Measurements from ENCODE around the gene SLC25A12. TPM values are rescaled to one million over a fixed set of nuclear protein-coding genes. Genes with fewer than 3 reads are reported as not detected.
"Not testable (repeated sequence)": the region's sequence is repeated elsewhere in the genome, so short reads cannot be mapped to it uniquely, and the experiment has no call there.

SLC25A12 gene
- polyA plus RNA-seq, 1 experiment, result 16.3 TPM

DNA sequence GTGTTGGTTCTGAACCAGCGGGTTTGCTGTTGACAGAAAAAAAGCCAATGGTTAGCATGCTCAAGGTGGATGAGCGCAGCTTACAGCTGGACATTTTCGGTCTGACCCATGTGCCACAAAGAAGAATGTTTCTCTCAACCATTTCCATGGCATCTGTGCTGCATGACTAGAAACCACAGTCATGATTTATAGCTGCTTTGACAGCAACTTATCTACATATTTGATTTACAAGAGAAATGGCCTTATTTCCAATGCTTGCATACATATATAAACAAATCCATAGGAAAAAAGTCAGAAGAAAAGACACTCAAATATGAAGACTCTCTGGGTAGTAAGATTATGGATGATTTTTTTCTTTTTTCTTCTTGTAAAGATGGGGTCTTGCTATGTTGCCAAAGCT is 108.6 kb downstream of the SLC25A12 start:
- DNase-seq (ENCODE audit: low read depth), result no peak
- H3K27me3 ChIP-seq (ENCODE audit: control insufficient read depth, insufficient read depth, low read length), result no peaks in the 10 kb centered on the region
- peaks cover 4% of the 10 kb centered on the region for H3K36me3 ChIP-seq (ENCODE audit: control insufficient read depth, insufficient read depth, low read length)
- POLR2A ChIA-PET, result no interaction called here
- TF ChIP-seq, protein P1, sequence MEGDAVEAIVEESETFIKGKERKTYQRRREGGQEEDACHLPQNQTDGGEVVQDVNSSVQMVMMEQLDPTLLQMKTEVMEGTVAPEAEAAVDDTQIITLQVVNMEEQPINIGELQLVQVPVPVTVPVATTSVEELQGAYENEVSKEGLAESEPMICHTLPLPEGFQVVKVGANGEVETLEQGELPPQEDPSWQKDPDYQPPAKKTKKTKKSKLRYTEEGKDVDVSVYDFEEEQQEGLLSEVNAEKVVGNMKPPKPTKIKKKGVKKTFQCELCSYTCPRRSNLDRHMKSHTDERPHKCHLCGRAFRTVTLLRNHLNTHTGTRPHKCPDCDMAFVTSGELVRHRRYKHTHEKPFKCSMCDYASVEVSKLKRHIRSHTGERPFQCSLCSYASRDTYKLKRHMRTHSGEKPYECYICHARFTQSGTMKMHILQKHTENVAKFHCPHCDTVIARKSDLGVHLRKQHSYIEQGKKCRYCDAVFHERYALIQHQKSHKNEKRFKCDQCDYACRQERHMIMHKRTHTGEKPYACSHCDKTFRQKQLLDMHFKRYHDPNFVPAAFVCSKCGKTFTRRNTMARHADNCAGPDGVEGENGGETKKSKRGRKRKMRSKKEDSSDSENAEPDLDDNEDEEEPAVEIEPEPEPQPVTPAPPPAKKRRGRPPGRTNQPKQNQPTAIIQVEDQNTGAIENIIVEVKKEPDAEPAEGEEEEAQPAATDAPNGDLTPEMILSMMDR (IDR thresholded peaks at IDR 0.05; ENCODE audit: insufficient read depth, low read depth, low read length), result no peak
- no peak overlapping the region for H3K4me3 ChIP-seq (ENCODE audit: low read depth, low read length)
- CTCF ChIA-PET, result no interaction called here

DNA sequence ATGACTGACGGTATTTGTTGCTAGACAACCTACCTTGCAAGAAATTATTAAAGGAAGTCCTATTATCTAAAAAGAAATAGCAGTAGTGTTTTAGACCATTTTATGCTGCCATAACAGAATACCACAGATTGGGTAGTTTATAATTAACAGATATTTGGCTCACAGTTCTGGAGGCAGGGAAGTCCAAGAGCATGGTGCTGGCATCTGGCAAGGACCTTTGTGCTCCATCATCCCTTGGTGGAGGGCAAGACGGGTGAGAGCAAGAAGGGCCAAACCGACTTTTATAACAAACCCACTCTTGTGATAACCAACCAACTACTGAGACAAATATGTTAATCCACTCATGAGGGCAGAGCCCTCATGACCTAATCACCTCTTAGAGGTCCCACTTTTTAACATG is 115.5 kb downstream of the SLC25A12 start:
- H3K4me3 ChIP-seq (ENCODE audit: low read depth, low read length), result no peak overlapping the region
- no peaks in the 10 kb centered on the region for H3K27me3 ChIP-seq (ENCODE audit: control insufficient read depth, insufficient read depth, low read length)
- no peaks in the 10 kb centered on the region for H3K36me3 ChIP-seq (ENCODE audit: control insufficient read depth, insufficient read depth, low read length)
- TF ChIP-seq, protein P1 (IDR thresholded peaks at IDR 0.05; ENCODE audit: insufficient read depth, low read depth, low read length), result no peak
- DNase-seq (ENCODE audit: low read depth), result no peak
- POLR2A ChIA-PET, result no interaction called here
- CTCF ChIA-PET, result interaction anchor here (0.6 to 1.1 kb wide), 2 partner anchors 45 to 335 kb away, joined by 3 to 4 read pairs; no protein-coding TSS in a partner anchor

DNA sequence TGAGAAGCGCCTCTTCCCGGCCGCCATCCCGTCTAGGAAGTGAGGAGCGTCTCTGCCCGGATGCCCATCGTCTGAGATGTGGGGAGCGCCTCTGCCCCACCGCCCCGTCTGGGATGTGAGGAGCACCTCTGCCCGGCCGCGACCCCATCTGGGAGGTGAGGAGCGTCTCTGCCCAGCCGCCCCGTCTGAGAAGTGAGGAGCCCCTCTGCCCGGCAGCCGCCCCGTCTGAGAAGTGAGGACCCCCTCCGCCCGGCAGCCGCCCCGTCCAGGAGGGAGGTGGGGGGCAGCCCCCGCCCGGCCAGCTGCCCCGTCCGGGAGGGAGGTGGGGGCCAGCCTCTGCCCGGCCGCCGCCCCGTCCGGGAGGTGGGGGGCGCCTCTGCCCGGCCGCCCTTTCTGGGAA is 119.5 kb downstream of the SLC25A12 start:
- DNase-seq (ENCODE audit: low read depth); H3K36me3 ChIP-seq (ENCODE audit: control insufficient read depth, insufficient read depth, low read length); POLR2A ChIA-PET; H3K4me3 ChIP-seq (ENCODE audit: low read depth, low read length); H3K27me3 ChIP-seq (ENCODE audit: control insufficient read depth, insufficient read depth, low read length): not testable (repeated sequence)
- CTCF ChIA-PET, result interaction anchor here (0.6 kb wide), 1 partner anchor 31 kb away, joined by 3 read pairs; no protein-coding TSS in a partner anchor

DNA sequence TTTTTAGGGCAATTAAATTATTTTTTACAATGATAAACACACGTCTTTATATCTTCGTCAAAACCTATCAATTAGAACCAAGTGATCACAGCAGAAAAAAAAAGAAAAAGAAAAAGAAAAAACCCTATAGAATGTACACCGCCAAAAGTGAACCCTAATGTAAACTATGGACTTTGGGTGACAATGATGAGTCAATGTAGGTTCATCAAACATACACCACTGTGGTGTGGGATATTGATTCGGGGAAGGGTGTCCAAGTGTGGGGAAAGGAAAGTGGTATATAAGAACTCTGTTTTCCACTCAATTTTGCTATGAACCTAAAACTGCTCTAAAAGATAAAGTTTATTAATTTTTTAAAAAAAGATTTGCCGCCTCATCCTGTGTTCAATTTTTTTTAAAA is 121.7 kb downstream of the SLC25A12 start:
- CTCF ChIA-PET, result interaction anchor here (0.7 kb wide), 2 partner anchors 23 to 31 kb away, joined by 3 read pairs; no protein-coding TSS in a partner anchor
- POLR2A ChIA-PET, result no interaction called here
- TF ChIP-seq, protein P1 (IDR thresholded peaks at IDR 0.05; ENCODE audit: insufficient read depth, low read depth, low read length), result no peak
- DNase-seq (ENCODE audit: low read depth), result no peak
- Histone ChIP-seq H3K4me3 (ENCODE audit: low read depth, low read length) (no peak overlapping the region), H3K36me3 (ENCODE audit: control insufficient read depth, insufficient read depth, low read length) (no peaks in the 10 kb centered on the region), H3K27me3 (ENCODE audit: control insufficient read depth, insufficient read depth, low read length) (no peaks in the 10 kb centered on the region)

DNA sequence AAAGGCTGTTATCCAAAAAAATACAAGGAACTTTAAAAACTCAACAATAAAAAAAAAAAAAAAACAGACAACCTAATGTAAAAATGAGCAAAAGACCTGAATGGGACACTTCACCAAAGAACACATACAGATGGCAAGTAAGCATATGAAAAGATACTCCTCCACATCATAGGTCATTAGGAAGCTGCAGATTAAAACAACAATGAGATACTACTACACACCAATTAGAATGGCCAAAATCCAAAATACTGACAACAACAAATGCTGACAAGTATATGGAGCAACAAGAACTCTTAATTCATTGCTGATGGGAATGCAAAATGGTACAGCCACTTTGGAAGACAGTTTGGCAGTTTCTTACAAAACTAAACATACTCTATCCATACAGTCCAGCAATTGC is 122.6 kb downstream of the SLC25A12 start:
- CTCF ChIA-PET, result interaction anchor here (0.7 kb wide), 1 partner anchor 30 kb away, joined by 3 read pairs; no protein-coding TSS in a partner anchor
- no peak overlapping the region for H3K4me3 ChIP-seq (ENCODE audit: low read depth, low read length)

More for the DNA sequence above, 122.6 kb downstream of the SLC25A12 start:
- Histone ChIP-seq H3K27me3 (ENCODE audit: control insufficient read depth, insufficient read depth, low read length) (no peaks in the 10 kb centered on the region), H3K36me3 (ENCODE audit: control insufficient read depth, insufficient read depth, low read length) (no peaks in the 10 kb centered on the region)
- TF ChIP-seq, protein P1 (IDR thresholded peaks at IDR 0.05; ENCODE audit: insufficient read depth, low read depth, low read length), result no peak
- no peak for DNase-seq (ENCODE audit: low read depth)
- POLR2A ChIA-PET, result no interaction called here

All from BJ (cell line).